Thyroid gland (tissue), 4 donors: ENCODE data around the gene GALNT5.

Experiments used
- POLR2A ChIP-seq, 2 donors: fragments of 450-650 bp; IDR thresholded peaks; one replicate each; pipeline ENCODE4 v1.6.1; 2017; ENCODE audit warnings: antibody characterized with exemption in 2 of 2, mild to moderate bottlenecking in 2 of 2, moderate library complexity in 1 of 2
- TF ChIP-seq, protein P1 (sequence below), 6 experiments: fragments of 200-600 bp in 3 of 6; fragments of 450-650 bp in 3 of 6; sonication (generic) in 3 of 6; IDR thresholded peaks; one replicate each; pipeline ENCODE4 v1.5.1; 2016 to 2019; ENCODE audit warnings: antibody characterized with exemption in 6 of 6, mild to moderate bottlenecking in 2 of 6, inconsistent platforms in 1 of 6, moderate library complexity in 1 of 6

- TF ChIP-seq, protein P1, sequence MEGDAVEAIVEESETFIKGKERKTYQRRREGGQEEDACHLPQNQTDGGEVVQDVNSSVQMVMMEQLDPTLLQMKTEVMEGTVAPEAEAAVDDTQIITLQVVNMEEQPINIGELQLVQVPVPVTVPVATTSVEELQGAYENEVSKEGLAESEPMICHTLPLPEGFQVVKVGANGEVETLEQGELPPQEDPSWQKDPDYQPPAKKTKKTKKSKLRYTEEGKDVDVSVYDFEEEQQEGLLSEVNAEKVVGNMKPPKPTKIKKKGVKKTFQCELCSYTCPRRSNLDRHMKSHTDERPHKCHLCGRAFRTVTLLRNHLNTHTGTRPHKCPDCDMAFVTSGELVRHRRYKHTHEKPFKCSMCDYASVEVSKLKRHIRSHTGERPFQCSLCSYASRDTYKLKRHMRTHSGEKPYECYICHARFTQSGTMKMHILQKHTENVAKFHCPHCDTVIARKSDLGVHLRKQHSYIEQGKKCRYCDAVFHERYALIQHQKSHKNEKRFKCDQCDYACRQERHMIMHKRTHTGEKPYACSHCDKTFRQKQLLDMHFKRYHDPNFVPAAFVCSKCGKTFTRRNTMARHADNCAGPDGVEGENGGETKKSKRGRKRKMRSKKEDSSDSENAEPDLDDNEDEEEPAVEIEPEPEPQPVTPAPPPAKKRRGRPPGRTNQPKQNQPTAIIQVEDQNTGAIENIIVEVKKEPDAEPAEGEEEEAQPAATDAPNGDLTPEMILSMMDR (IDR thresholded peaks at IDR 0.05): no peak
- no peak for TF ChIP-seq POLR2A (IDR thresholded peaks at IDR 0.05)
These were observed 98.1 kb downstream of the GALNT5 start for GRCh38 chr2:157355618-157356017.
